Parathyroid adenoma (tissue), 2 donors: ENCODE measurements around the gene ARHGEF7.

ENCODE experiments used
- H2AFZ ChIP-seq: fragments of 300-600 bp; sonication (generic); one replicate; pipeline ENCODE4 v1.7.0; 2017; ENCODE audit warnings: antibody characterized with exemption, mild to moderate bottlenecking
- H3K27ac ChIP-seq: fragments of 300-600 bp; sonication (generic); one replicate; pipeline ENCODE4 v1.7.0; 2017
- H3K27me3 ChIP-seq: fragments of 300-600 bp; sonication (generic); one replicate; pipeline ENCODE4 v1.7.0; 2017; ENCODE audit warnings: low read length; ENCODE audit not compliant: control insufficient read depth, insufficient read depth
- H3K36me3 ChIP-seq: fragments of 300-600 bp; sonication (generic); one replicate; pipeline ENCODE4 v1.7.0; 2017; ENCODE audit warnings: low read length; ENCODE audit not compliant: control insufficient read depth, insufficient read depth
- H3K4me1 ChIP-seq: fragments of 300-600 bp; sonication (generic); one replicate; pipeline ENCODE4 v1.7.0; 2017; ENCODE audit warnings: control low read depth
- H3K4me2 ChIP-seq: fragments of 300-600 bp; sonication (generic); one replicate; pipeline ENCODE4 v1.7.0; 2017; ENCODE audit warnings: low read length
- H3K4me3 ChIP-seq: fragments of 300-600 bp; sonication (generic); one replicate; pipeline ENCODE4 v1.7.0; 2017; ENCODE audit warnings: low read depth, low read length
- H3K79me2 ChIP-seq: fragments of 300-600 bp; sonication (generic); one replicate; pipeline ENCODE4 v1.7.0; 2017; ENCODE audit warnings: control low read depth
- H3K9ac ChIP-seq: fragments of 300-600 bp; sonication (generic); one replicate; pipeline ENCODE4 v1.7.0; 2017; ENCODE audit warnings: mild to moderate bottlenecking
- H3K9me3 ChIP-seq: fragments of 300-600 bp; sonication (generic); one replicate; pipeline ENCODE4 v1.7.0; 2017; ENCODE audit warnings: low read length; ENCODE audit not compliant: control insufficient read depth
- TF ChIP-seq, protein P1 (sequence below): fragments of 300-600 bp; sonication (generic); IDR thresholded peaks from one replicate; pipeline ENCODE4 v1.7.0; 2017; ENCODE audit warnings: antibody characterized with exemption, mild to moderate bottlenecking
- donor health status: primary hyperparathyroidism.

The ARHGEF7 gene

DNA sequence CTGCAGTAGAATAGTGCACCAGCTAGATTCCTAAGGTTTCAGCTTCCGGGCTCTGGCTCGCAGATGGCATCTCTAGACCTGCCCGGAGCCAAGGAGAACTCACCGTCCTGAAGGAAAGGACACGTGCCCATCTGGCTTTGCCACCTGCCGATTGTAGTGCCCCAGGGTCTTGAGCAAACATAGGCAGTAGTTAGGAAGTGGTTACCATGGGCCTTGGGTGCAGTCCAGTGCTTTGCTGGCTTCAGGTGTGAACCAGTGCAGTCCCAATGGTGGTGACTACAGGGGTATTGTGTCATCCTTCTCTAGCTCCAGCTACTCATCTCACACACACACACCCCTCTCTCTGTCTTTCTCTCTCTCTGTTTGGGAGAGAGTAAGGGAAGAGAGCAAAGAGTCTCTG is 143.9 kb downstream of the ARHGEF7 start:
- Histone ChIP-seq H3K36me3 (no peaks in the 10 kb centered on the region), H3K27me3 (no peaks in the 10 kb centered on the region), H3K27ac (no peak overlapping the region), H3K4me3 (no peak overlapping the region), H3K4me1 (no peaks in the 10 kb centered on the region), H3K9me3 (no peaks in the 10 kb centered on the region), H3K4me2 (no peak overlapping the region), H3K79me2 (no peaks in the 10 kb centered on the region), H2AFZ (no peak overlapping the region), H3K9ac (no peak overlapping the region)
- TF ChIP-seq, protein P1, sequence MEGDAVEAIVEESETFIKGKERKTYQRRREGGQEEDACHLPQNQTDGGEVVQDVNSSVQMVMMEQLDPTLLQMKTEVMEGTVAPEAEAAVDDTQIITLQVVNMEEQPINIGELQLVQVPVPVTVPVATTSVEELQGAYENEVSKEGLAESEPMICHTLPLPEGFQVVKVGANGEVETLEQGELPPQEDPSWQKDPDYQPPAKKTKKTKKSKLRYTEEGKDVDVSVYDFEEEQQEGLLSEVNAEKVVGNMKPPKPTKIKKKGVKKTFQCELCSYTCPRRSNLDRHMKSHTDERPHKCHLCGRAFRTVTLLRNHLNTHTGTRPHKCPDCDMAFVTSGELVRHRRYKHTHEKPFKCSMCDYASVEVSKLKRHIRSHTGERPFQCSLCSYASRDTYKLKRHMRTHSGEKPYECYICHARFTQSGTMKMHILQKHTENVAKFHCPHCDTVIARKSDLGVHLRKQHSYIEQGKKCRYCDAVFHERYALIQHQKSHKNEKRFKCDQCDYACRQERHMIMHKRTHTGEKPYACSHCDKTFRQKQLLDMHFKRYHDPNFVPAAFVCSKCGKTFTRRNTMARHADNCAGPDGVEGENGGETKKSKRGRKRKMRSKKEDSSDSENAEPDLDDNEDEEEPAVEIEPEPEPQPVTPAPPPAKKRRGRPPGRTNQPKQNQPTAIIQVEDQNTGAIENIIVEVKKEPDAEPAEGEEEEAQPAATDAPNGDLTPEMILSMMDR, result no peak

DNA sequence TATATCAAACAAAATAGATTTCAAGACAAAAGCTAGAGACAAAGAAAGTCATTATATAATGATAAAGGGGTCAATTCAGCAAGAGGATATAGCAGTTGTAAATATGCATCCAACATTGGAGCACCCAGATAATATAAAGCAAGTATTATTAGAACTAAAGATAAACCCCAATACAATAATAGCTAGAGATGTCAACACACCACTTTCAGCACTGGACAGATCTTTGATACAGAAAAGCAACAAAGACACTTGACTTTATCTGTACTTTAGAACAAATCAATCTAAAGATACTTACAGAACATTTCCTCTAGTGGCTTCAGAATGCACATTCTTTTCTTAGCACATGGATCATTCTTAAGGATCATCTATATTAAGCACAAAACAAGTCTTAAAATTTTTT is 146.2 kb downstream of the ARHGEF7 start:
- Histone ChIP-seq H3K4me2 (no peak overlapping the region), H3K9ac (no peak overlapping the region), H3K4me3 (no peak overlapping the region), H3K36me3 (no peaks in the 10 kb centered on the region), H2AFZ (no peak overlapping the region), H3K27me3 (no peaks in the 10 kb centered on the region), H3K9me3 (no peaks in the 10 kb centered on the region), H3K4me1 (no peaks in the 10 kb centered on the region), H3K79me2 (no peaks in the 10 kb centered on the region), H3K27ac (no peak overlapping the region)
- TF ChIP-seq, protein P1, result no peak

DNA sequence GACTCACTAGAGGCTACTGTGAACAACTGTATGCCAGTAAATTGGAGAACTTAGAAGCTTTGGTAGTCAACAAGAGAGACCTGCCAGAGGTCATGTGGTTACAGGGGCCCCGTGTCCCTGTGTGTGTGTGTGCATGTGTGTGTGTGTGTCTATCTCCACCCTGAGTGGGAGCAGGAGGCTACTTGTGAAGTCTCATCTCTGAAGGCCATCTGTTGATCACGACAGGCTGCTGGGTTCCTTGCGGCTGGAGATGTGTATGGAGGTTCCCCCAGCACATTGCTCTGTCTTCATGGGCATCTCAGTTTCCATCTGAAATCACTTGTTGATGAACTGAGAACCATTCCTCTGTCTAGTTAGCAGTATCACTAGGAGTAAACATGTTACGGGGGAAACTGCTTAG is 147.2 kb downstream of the ARHGEF7 start:
- H3K36me3 ChIP-seq, result no peaks in the 10 kb centered on the region

DNA sequence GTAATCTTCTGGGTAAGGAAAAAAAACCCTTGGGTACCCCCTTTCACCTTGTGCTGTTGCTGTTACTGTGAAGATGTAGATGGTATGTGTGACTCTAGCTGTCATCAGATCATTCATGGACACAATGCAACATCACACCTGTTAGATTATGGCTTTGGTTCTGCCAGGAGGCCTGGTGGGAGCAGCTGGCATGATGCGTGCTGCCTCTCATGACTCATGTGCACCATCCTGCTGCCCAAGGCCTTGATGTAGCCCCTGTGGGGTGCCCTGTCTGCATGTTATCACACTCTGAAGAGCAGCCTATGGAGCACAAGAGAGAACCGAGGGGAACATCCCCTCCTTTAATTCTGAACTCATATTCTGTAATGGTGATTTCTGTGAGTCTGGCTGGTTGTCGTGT is 147.6 kb downstream of the ARHGEF7 start:
- H3K27me3 ChIP-seq, result no peaks in the 10 kb centered on the region
- no peak overlapping the region for H3K9ac ChIP-seq
- no peak overlapping the region for H3K27ac ChIP-seq
- H3K4me3 ChIP-seq, result no peak overlapping the region
- H3K4me1 ChIP-seq, result no peaks in the 10 kb centered on the region
- no peak overlapping the region for H3K4me2 ChIP-seq
- H3K36me3 ChIP-seq, result no peaks in the 10 kb centered on the region
- H3K9me3 ChIP-seq, result no peaks in the 10 kb centered on the region
- H3K79me2 ChIP-seq, result no peaks in the 10 kb centered on the region
- H2AFZ ChIP-seq, result no peak overlapping the region
- TF ChIP-seq, protein P1, result no peak

More for the DNA sequence above, 147.2 kb downstream of the ARHGEF7 start:
- no peak overlapping the region for H3K27ac ChIP-seq
- H3K4me2 ChIP-seq, result no peak overlapping the region
- no peaks in the 10 kb centered on the region for H3K9me3 ChIP-seq
- no peak overlapping the region for H2AFZ ChIP-seq
- H3K27me3 ChIP-seq, result no peaks in the 10 kb centered on the region
- TF ChIP-seq, protein P1, result no peak
- no peaks in the 10 kb centered on the region for H3K79me2 ChIP-seq
- H3K4me3 ChIP-seq, result no peak overlapping the region
- no peak overlapping the region for H3K9ac ChIP-seq
- H3K4me1 ChIP-seq, result no peaks in the 10 kb centered on the region

DNA sequence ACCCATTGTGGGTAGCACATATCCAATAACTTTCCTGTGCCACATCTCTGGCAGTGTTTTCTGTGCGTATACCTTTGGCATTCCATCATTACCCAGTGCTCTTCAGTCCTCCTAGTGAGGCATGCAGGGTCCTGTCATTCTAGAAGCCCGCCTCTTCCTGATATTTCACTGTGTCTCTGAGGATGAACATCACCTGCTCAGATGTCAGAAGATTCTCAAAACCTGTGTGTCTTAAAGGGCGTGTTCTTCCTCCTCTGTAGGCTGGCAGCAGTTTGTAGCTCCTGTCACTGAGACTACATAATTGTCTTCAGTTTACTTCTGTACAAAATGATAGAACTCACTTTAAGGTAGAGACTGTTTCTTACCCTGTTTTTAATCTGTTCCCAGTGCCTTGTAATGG is 148.5 kb downstream of the ARHGEF7 start:
- H3K27me3 ChIP-seq, result no peaks in the 10 kb centered on the region
- H3K4me1 ChIP-seq, result no peaks in the 10 kb centered on the region
- H2AFZ ChIP-seq, result no peak overlapping the region
- no peak overlapping the region for H3K9ac ChIP-seq
- TF ChIP-seq, protein P1, result no peak
- no peak overlapping the region for H3K4me3 ChIP-seq
- H3K4me2 ChIP-seq, result no peak overlapping the region
- H3K79me2 ChIP-seq, result no peaks in the 10 kb centered on the region
- no peaks in the 10 kb centered on the region for H3K36me3 ChIP-seq
- H3K27ac ChIP-seq, result no peak overlapping the region
- H3K9me3 ChIP-seq, result no peaks in the 10 kb centered on the region
